BJ (cell line): ENCODE data around the gene KLK8. TPM values are rescaled to one million over a fixed set of nuclear protein-coding genes. Genes with fewer than 3 reads are reported as not detected.

ENCODE experiments used
- CTCF ChIA-PET: fragments of 350-600 bp; formaldehyde crosslinking; extraction: SDS; loops from one replicate; lab custom pipeline; 2021; ENCODE audit warnings: antibody characterized with exemption, inconsistent platforms; lab: Yijun Ruan, JAX
- POLR2A ChIA-PET: fragments of 300-600 bp; sonication (Branson Sonifier 250); formaldehyde crosslinking; extraction: SDS; loops from one replicate; lab custom pipeline; 2021; ENCODE audit warnings: antibody characterized with exemption; lab: Charles Lee
- DNase-seq: peaks from one replicate; pipeline ENCODE4 v3.0.0-alpha.2; 2011; ENCODE audit warnings: low read depth
- H3K27me3 ChIP-seq: 2 replicates; pipeline ENCODE4 v1.6.0; 2011; ENCODE audit warnings: low read length; ENCODE audit not compliant: control insufficient read depth, insufficient read depth
- H3K36me3 ChIP-seq: 2 replicates; pipeline ENCODE4 v1.5.1; 2011; ENCODE audit warnings: low read length; ENCODE audit not compliant: control insufficient read depth, insufficient read depth
- H3K4me3 ChIP-seq: 2 replicates; pipeline ENCODE4 v1.5.1; 2011; ENCODE audit warnings: low read depth, mild to moderate bottlenecking, control low read depth, low read length
- polyA minus RNA-seq: library from RNA; depleted of rRNA, polyadenylated mRNA; stranded (reverse); fragments of >200 nt; gene quantifications from 2 replicates; pipeline ENCODE4 v1.2.3, GENCODE V29; 2011; rRNA and poly(A)+ RNA removed
- polyA plus RNA-seq: library from polyadenylated mRNA; depleted of rRNA; stranded (reverse); fragments of >200 nt; gene quantifications from 2 replicates; pipeline ENCODE4 v1.2.3, GENCODE V29; 2011; rRNA removed
- TF ChIP-seq, protein P1 (sequence below): IDR thresholded peaks from 2 replicates; pipeline ENCODE4 v1.5.1; 2011; ENCODE audit warnings: low read depth, mild to moderate bottlenecking, control low read depth, inconsistent platforms, low read length, moderate library complexity; ENCODE audit not compliant: insufficient read depth

The KLK8 gene, protein sequence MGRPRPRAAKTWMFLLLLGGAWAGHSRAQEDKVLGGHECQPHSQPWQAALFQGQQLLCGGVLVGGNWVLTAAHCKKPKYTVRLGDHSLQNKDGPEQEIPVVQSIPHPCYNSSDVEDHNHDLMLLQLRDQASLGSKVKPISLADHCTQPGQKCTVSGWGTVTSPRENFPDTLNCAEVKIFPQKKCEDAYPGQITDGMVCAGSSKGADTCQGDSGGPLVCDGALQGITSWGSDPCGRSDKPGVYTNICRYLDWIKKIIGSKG
- polyA plus RNA-seq (not detected in 2 replicates), polyA minus RNA-seq (not detected in 2 replicates)

DNA sequence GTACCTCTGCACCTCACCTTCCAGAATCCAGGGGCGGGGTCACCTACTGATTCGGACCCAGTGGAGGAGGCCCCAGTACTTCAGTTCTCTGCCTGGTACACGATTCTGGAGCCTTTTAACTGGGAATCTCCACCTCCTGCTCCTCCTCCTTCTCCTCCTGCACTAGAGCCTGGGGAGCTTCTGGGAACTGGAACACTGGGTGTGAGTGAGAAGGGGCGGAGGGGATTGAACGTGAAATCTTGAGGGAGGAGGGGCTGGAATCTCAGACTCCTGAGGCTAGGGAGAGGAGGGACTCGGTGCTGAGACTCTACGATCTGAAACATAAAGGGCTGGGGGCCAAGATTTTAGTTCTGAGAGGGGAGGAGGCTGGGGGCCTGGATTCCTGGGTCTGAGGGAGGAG, at the start of gene KLK8:
TSS of gene KLK8 (minus strand) at position 90 of the 400 bp plus-strand sequence. CDS start 437 bp downstream, outside the sequence.
- no peak for DNase-seq

DNA sequence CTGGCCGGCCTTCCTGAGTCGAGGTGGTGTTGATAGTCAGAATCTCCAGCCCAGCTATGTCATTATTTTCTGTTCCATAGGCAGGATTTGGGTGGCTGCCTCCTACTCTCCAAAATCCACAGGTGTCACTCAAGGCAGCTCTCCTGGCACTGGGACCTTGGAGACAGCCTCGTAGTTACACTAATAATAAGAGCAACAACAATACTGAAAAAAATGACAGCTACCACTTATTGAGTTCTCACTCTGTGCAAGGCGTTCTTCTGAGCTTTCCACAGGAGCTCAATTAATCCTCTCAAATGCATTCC, 45.6 kb upstream of the KLK8 start:
- TF ChIP-seq, protein P1, sequence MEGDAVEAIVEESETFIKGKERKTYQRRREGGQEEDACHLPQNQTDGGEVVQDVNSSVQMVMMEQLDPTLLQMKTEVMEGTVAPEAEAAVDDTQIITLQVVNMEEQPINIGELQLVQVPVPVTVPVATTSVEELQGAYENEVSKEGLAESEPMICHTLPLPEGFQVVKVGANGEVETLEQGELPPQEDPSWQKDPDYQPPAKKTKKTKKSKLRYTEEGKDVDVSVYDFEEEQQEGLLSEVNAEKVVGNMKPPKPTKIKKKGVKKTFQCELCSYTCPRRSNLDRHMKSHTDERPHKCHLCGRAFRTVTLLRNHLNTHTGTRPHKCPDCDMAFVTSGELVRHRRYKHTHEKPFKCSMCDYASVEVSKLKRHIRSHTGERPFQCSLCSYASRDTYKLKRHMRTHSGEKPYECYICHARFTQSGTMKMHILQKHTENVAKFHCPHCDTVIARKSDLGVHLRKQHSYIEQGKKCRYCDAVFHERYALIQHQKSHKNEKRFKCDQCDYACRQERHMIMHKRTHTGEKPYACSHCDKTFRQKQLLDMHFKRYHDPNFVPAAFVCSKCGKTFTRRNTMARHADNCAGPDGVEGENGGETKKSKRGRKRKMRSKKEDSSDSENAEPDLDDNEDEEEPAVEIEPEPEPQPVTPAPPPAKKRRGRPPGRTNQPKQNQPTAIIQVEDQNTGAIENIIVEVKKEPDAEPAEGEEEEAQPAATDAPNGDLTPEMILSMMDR, result no peak
- POLR2A ChIA-PET, result no interaction called here
- DNase-seq, result no peak
- CTCF ChIA-PET, result no interaction called here
- no peak overlapping the region for H3K4me3 ChIP-seq
- H3K36me3 ChIP-seq, result no peaks in the 10 kb centered on the region
- H3K27me3 ChIP-seq, result no peaks in the 10 kb centered on the region

More for the DNA sequence above, at the start of gene KLK8:
- POLR2A ChIA-PET, result no interaction called here
- TF ChIP-seq, protein P1, result no peak
- Histone ChIP-seq H3K36me3 (no peaks in the 10 kb centered on the region), H3K4me3 (no peak within 1 kb of the TSS), H3K27me3 (no peaks in the 10 kb centered on the region)
- CTCF ChIA-PET, result interaction anchor here (1.2 kb wide), 1 partner anchor 94 kb away, joined by 3 read pairs; no protein-coding TSS in a partner anchor

DNA sequence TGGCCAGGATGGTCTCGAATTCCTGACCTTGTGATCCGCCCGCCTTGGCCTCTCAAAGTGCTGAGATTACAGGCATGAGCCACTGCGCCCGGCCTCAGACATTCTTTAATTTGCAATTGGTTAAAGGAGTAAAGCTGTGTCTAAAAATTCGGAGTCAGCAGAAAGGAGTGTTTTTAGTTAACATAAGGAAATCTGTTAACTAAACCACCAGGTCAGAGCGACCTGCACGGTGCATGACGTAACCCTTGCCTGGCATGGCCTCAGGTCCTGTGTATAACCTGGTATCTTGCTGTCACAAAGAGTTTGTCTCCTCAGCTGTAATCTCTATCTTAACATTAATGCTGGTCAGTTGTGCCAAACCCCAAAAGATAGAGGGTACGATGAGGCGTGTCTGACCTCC, 42.9 kb upstream of the KLK8 start:
- no peaks in the 10 kb centered on the region for H3K27me3 ChIP-seq
- ChIA-PET CTCF (no interaction called here), POLR2A (no interaction called here)
- H3K36me3 ChIP-seq, result no peaks in the 10 kb centered on the region
- no peak for DNase-seq
- TF ChIP-seq, protein P1, result no peak
- no peak overlapping the region for H3K4me3 ChIP-seq

DNA sequence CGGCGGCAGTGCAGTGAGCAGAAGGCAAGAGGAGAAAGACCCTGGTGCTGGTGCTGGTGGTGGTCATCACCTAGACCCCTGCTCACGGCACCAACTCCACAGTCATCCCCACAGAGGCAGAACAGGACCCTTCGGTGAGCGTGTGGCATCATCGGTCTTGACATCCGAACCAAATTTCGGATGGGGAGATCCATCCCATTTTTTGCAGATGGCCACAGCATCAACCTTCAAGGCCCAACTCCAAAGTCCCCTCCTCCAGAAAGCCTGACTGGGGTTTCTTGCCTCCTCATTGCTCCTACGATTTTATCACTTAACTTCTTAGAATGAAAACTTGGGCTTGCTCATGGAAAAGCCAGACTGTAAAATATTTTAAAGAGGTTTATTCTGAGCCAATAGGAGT, 42.1 kb upstream of the KLK8 start:
- no peak for DNase-seq
- H3K36me3 ChIP-seq, result no peaks in the 10 kb centered on the region
- POLR2A ChIA-PET, result no interaction called here
- CTCF ChIA-PET, result no interaction called here
- H3K27me3 ChIP-seq, result no peaks in the 10 kb centered on the region
- TF ChIP-seq, protein P1, result no peak
- no peak overlapping the region for H3K4me3 ChIP-seq

DNA sequence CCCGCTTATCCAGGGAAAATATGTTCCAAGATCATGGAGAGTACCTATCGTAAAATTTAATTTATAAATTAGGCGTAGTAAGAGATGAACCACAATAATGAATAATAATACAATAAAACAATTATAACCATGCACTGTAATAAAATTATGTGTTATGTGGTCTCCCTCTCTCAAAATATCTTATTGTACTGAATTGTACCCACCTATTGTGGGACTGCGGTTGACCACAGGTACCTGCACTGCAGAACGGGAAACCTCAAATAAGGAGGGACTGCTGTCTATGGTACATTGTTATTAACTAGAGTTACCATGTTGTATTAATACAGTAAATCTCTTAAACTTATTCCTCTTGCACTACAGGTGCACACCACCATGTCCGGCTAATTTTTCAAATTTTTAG, 38.7 kb upstream of the KLK8 start:
- no peak for DNase-seq
- Histone ChIP-seq H3K36me3 (no peaks in the 10 kb centered on the region), H3K27me3 (no peaks in the 10 kb centered on the region), H3K4me3 (no peak overlapping the region)
- CTCF ChIA-PET, result no interaction called here
- POLR2A ChIA-PET, result no interaction called here
- TF ChIP-seq, protein P1, result no peak
